MM.1S (cell line): ENCODE results near the gene ZNF653.

Experiments
- DNase-seq: peaks from one replicate; pipeline ENCODE4 v3.0.0-alpha.2; 2015
- H2AFZ ChIP-seq: fragments of 300-600 bp; sonication (generic); 2 replicates; pipeline ENCODE4 v1.6.0; 2016; ENCODE audit warnings: antibody characterized with exemption, low read length
- H3F3A ChIP-seq: fragments of 300-600 bp; sonication (generic); 2 replicates; pipeline ENCODE4 v1.6.1; 2016; ENCODE audit warnings: mild to moderate bottlenecking, antibody characterized with exemption, low read length, moderate library complexity, mixed read lengths; ENCODE audit not compliant: insufficient read depth
- H3K27ac ChIP-seq: fragments of 300-600 bp; sonication (generic); 2 replicates; pipeline ENCODE4 v1.5.1; 2016; ENCODE audit warnings: mild to moderate bottlenecking, low read length
- H3K27me3 ChIP-seq: fragments of 300-600 bp; sonication (generic); replicated peaks from 2 replicates; pipeline ENCODE4 v1.6.0; 2016; ENCODE audit warnings: low read length; ENCODE audit not compliant: insufficient read depth
- H3K36me3 ChIP-seq: fragments of 300-600 bp; sonication (generic); replicated peaks from 2 replicates; pipeline ENCODE4 v1.6.1; 2016; ENCODE audit warnings: mild to moderate bottlenecking, low read length, mixed read lengths; ENCODE audit not compliant: insufficient read depth
- H3K4me1 ChIP-seq: fragments of 300-600 bp; sonication (generic); 2 replicates; pipeline ENCODE4 v1.6.1; 2016; ENCODE audit warnings: low read length, mixed read lengths
- H3K4me2 ChIP-seq: fragments of 300-600 bp; sonication (generic); 2 replicates; pipeline ENCODE4 v1.6.0; 2016; ENCODE audit warnings: low read depth, low read length
- H3K4me3 ChIP-seq: fragments of 300-600 bp; sonication (generic); 2 replicates; pipeline ENCODE4 v1.5.1; 2016; ENCODE audit warnings: low read length, mixed read lengths
- H3K79me2 ChIP-seq: fragments of 300-600 bp; sonication (generic); 2 replicates; pipeline ENCODE4 v1.6.1; 2016; ENCODE audit warnings: mixed run types, low read length, mixed read lengths
- H3K9ac ChIP-seq: fragments of 300-600 bp; sonication (generic); 2 replicates; pipeline ENCODE4 v1.6.1; 2016; ENCODE audit warnings: low read length, mixed read lengths
- H3K9me2 ChIP-seq: fragments of 300-600 bp; sonication (generic); replicated peaks from 2 replicates; pipeline ENCODE4 v1.6.1; 2016; ENCODE audit warnings: mild to moderate bottlenecking, low read length, mixed read lengths; ENCODE audit not compliant: insufficient read depth
- H3K9me3 ChIP-seq: fragments of 300-600 bp; sonication (generic); replicated peaks from 2 replicates; pipeline ENCODE4 v1.6.1; 2016; ENCODE audit warnings: mild to moderate bottlenecking, low read length, mixed read lengths; ENCODE audit not compliant: insufficient read depth
- H4K20me1 ChIP-seq: fragments of 300-600 bp; sonication (generic); 2 replicates; pipeline ENCODE4 v1.6.1; 2016; ENCODE audit warnings: mild to moderate bottlenecking, low read length, moderate library complexity, mixed read lengths; ENCODE audit not compliant: insufficient read depth
- EZH2 ChIP-seq: fragments of 300-600 bp; sonication (generic); optimal IDR thresholded peaks from 2 replicates; pipeline ENCODE3; 2017; ENCODE audit warnings: low read depth, mild to moderate bottlenecking, antibody characterized with exemption, low read length, mixed read lengths
- EZH2phosphoT487 ChIP-seq: fragments of 300-600 bp; sonication (generic); IDR thresholded peaks from 2 replicates; pipeline ENCODE4 v1.6.1; 2018; ENCODE audit warnings: antibody characterized with exemption, low read length
- TF ChIP-seq, protein P1 (sequence below): fragments of 300-600 bp; sonication (generic); IDR thresholded peaks from 2 replicates; pipeline ENCODE4 v1.5.1; 2016; ENCODE audit warnings: antibody characterized with exemption, low read length, mixed read lengths

ZNF653 gene

DNA sequence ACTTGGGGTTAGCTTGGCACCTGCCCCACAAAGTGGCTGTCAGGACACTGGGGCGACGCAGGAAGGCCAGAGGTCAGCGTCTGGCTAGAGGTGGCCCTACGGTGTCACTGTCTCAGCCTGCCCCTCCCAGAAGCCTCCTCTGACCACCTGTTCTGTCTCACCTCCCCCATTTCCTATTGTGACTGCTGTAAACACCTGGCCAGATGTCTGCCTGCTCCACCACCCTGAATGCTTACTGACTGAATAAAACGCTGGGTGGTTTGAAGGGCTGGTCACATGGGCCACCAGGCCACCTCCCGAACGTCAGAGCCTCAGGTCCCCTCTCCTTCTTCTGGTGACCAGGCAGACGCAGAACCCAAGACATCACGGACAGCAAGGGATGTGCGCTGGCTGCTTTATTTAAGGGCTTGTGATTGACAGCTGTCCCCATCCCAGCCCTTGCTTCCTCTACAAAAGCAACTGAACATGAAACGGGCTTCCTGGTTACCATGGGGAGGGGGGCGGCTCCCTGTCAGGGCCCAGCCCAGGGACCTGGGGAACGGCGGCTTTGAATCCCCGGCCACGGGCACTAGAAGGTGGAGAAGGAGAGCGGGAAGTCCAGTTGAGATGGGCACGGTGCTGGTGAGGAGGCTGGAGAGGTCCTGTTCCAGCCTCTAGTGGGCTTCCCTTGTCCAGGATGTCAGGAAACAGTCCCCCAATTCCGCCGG, 47.2 kb upstream of the ZNF653 start:
- Histone ChIP-seq H3K4me3 (no peak overlapping the region), H4K20me1 (no peaks in the 10 kb centered on the region)
- TF ChIP-seq EZH2: no peak
- no peak for TF ChIP-seq EZH2phosphoT487
- TF ChIP-seq, protein P1, sequence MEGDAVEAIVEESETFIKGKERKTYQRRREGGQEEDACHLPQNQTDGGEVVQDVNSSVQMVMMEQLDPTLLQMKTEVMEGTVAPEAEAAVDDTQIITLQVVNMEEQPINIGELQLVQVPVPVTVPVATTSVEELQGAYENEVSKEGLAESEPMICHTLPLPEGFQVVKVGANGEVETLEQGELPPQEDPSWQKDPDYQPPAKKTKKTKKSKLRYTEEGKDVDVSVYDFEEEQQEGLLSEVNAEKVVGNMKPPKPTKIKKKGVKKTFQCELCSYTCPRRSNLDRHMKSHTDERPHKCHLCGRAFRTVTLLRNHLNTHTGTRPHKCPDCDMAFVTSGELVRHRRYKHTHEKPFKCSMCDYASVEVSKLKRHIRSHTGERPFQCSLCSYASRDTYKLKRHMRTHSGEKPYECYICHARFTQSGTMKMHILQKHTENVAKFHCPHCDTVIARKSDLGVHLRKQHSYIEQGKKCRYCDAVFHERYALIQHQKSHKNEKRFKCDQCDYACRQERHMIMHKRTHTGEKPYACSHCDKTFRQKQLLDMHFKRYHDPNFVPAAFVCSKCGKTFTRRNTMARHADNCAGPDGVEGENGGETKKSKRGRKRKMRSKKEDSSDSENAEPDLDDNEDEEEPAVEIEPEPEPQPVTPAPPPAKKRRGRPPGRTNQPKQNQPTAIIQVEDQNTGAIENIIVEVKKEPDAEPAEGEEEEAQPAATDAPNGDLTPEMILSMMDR: no peak

DNA sequence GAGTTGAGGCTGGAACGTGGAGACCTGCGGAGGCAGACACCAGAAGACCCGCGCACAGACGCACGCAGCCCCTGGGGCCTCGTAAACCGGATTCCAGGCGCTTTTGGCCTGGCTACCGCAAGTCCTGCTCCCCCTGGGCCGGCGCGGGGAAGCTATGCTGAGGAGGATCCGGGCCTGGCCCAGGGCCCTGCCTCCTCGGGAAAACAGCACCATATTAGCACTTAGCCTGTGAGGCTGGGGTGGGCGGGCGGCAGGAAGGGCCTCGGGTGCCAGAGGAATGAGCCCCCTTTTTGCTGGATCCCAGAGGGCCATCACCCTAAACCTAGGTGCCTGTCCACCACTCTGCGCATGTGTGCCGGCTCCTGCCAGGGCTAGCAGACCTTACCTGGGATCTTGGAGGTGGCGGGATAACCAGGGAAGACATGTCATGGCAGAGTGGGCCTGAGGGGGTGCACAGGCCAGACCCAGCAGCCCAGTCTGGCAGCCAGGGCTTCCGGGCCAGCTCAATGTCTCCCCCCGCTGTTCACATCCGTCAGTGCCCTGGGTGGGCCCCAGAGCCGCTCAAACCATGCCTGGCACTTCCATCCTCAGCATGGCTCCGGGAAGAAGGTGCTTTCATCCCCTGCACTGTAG, 46.1 kb upstream of the ZNF653 start:
- no peaks in the 10 kb centered on the region for H3K27me3 ChIP-seq
- H3K9me3 ChIP-seq: no peaks in the 10 kb centered on the region
- H3K4me1 ChIP-seq: no peaks in the 10 kb centered on the region
- no peaks in the 10 kb centered on the region for H3F3A ChIP-seq
- no peaks in the 10 kb centered on the region for H4K20me1 ChIP-seq
- peaks cover 15% of the 10 kb centered on the region for H3K79me2 ChIP-seq
- TF ChIP-seq, protein P1: peak; percentile 17; the same call in 1 of the 2 replicates
- TF ChIP-seq EZH2: no peak
- H3K36me3 ChIP-seq: no peaks in the 10 kb centered on the region
- DNase-seq: no peak
- H3K4me2 ChIP-seq: no peak overlapping the region
- H3K4me3 ChIP-seq: no peak overlapping the region
- H3K9me2 ChIP-seq: no peaks in the 10 kb centered on the region
- no peak overlapping the region for H3K27ac ChIP-seq
- H2AFZ ChIP-seq: no peak overlapping the region
- H3K9ac ChIP-seq: no peak overlapping the region

More for the DNA sequence above, 47.2 kb upstream of the ZNF653 start:
- Histone ChIP-seq H3K9me2 (no peaks in the 10 kb centered on the region), H3K9me3 (no peaks in the 10 kb centered on the region), H3K36me3 (no peaks in the 10 kb centered on the region), H3K4me2 (no peak overlapping the region), H3K9ac (no peak overlapping the region), H3K4me1 (peaks cover 2% of the 10 kb centered on the region; the same call in 1 of the 2 replicates), H3K79me2 (peaks cover 24% of the 10 kb centered on the region), H3K27ac (no peak overlapping the region), H3K27me3 (no peaks in the 10 kb centered on the region), H2AFZ (no peak overlapping the region), H3F3A (no peaks in the 10 kb centered on the region)
- no peak for DNase-seq

DNA sequence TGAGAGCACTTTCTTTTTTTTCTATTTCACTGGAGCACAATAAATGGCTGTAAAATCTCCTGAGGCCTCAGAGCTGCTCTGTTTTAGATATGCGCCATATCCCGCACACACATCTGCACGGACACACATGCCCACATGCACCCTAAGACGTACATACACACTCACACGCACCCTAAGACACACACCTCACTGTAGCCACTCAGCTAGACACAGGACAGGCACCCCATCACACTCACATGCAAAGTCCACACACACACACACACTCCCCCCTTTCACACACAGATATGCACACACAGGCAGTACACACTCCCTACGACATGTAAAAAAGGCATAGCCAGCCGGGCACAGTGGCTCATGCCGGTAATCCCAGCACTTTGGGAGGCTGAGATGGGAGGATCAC, 44.6 kb upstream of the ZNF653 start:
- Histone ChIP-seq H3K4me1 (no peaks in the 10 kb centered on the region), H3K36me3 (no peaks in the 10 kb centered on the region), H3K9me2 (no peaks in the 10 kb centered on the region), H3F3A (no peaks in the 10 kb centered on the region), H3K9ac (no peak overlapping the region), H3K79me2 (peaks cover 2% of the 10 kb centered on the region), H3K4me3 (no peak overlapping the region), H2AFZ (no peak overlapping the region), H4K20me1 (no peaks in the 10 kb centered on the region), H3K27me3 (peaks cover 5% of the 10 kb centered on the region), H3K4me2 (no peak overlapping the region), H3K9me3 (no peaks in the 10 kb centered on the region), H3K27ac (no peak overlapping the region)
- TF ChIP-seq, protein P1: no peak
- TF ChIP-seq EZH2phosphoT487 (no peak), EZH2 (no peak)
- no peak for DNase-seq
